Liver (tissue), 3 donors: Measurements from ENCODE around the gene UGT1A10.

Experiments used
- CTCF ChIP-seq: fragments of 150-350 bp; IDR thresholded peaks from 2 replicates; pipeline ENCODE4 v1.5.1; 2017; ENCODE audit warnings: improper control_type of control experiment, low read depth, low read length; ENCODE audit not compliant: missing input control
- JUND ChIP-seq, 2 donors: IDR thresholded peaks; 2 replicates each; pipeline ENCODE4 v1.6.1; 2016; ENCODE audit warnings: antibody characterized with exemption in 2 of 2
- RAD21 ChIP-seq, 2 donors: IDR thresholded peaks; 2 replicates each; pipeline ENCODE4 v1.6.1; 2016; ENCODE audit warnings: antibody characterized with exemption in 2 of 2, mild to moderate bottlenecking in 2 of 2
- YY1 ChIP-seq: IDR thresholded peaks from 2 replicates; pipeline ENCODE4 v1.6.1; 2016; ENCODE audit warnings: antibody characterized with exemption, mild to moderate bottlenecking
- TF ChIP-seq, protein P1 (sequence below): IDR thresholded peaks from 2 replicates; pipeline ENCODE4 v1.6.1; 2016; ENCODE audit warnings: antibody characterized with exemption
- donor health status: healthy.
- donor health status: healthy.

GRCh38 chr2:233768076-233768475 lies 131.8 kb downstream of the UGT1A10 start:
- TF ChIP-seq CTCF, result no peak
- no peak for TF ChIP-seq YY1
- TF ChIP-seq, protein P1, sequence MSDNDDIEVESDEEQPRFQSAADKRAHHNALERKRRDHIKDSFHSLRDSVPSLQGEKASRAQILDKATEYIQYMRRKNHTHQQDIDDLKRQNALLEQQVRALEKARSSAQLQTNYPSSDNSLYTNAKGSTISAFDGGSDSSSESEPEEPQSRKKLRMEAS, result no peak
- TF ChIP-seq RAD21 (IDR thresholded peaks at IDR 0.05), result no peak
- TF ChIP-seq JUND (IDR thresholded peaks at IDR 0.05), result no peak
